Stimulated activated CD4-positive, alpha-beta T cell treated with anti-CD3 and anti-CD28 coated beads, TNF-alpha, amount 100 ng/mL, for 48 hours (primary cell): ENCODE data around the gene TAF11L14.

Experiments used
- DNase-seq, 3 donors: peaks; one replicate each; pipeline ENCODE4 v3.0.0-alpha.2; 2020; ENCODE audit warnings: low read depth in 3 of 3

Gene TAF11L14

DNA sequence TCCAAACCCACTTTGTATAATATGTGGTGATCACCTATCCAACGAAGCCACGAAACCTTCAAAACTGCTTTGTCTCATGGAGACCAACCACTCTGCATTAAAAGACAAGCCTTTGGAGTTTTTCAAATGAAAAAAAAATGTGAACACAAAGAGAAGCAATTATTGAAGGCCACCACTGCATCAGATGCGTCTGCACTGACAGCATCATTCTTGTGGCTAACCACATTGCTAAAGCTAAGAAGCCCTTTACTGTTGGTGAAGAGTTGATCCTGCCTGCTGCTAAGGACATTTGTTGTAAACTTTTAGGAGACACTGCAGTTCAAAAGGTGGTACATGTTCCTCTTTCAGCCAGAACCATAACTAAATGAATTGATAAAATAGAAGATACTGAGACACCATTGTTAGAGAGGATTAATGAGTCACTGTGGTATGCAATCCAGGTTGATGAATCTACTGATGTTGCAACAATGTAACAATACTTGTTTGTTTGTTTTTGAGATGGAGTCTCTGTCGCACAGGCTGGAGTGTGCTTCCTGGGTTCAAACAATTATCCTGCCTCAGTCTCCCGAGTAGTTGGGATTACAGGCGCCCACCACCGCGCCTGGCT lies 45.4 kb downstream of the TAF11L14 start:
- DNase-seq: no peak

DNA sequence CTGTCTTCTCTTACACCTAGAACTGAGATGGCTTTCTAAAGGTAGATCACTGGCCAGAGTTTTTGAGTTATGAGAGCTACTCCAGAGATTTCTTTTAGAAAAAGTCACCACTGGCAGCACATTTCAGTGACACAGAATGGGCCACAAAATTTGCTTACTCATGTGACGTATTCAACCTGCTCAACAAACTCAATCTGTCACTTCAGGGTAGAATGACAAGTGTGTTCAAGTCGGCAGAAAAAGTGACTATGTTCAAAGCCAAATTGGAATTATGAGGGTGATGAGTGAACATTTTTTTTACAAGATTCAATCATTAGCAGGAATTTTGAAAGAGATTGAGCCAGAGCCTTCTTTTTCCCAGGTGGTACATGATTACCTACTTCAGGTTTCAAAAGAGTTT lies 46.5 kb downstream of the TAF11L14 start:
- no peak for DNase-seq
